Upper lobe of left lung (tissue), 4 donors: ENCODE data around the gene LILRB2.
"Not testable (repeated sequence)": the region's sequence is repeated elsewhere in the genome, so short reads cannot be mapped to it uniquely, and the experiment has no call there.

Experiments
- EP300 ChIP-seq, 4 donors: sonication (generic); formaldehyde crosslinking; IDR thresholded peaks; one replicate each; pipeline ENCODE4 v1.5.1; 2017; ENCODE audit warnings: antibody characterized with exemption in 4 of 4, control low read depth in 2 of 4
- POLR2A ChIP-seq, 4 donors: fragments of 450-650 bp; IDR thresholded peaks; one replicate each; pipeline ENCODE4 v1.5.1; 2016 to 2017; ENCODE audit warnings: antibody characterized with exemption in 4 of 4, mild to moderate bottlenecking in 2 of 4
- POLR2AphosphoS5 ChIP-seq, 2 donors: sonication (generic); formaldehyde crosslinking; IDR thresholded peaks; one replicate each; pipeline ENCODE4 v1.5.1; 2017; ENCODE audit warnings: antibody characterized with exemption in 2 of 2
- TF ChIP-seq, protein P1 (sequence below), 6 experiments: fragments of 450-650 bp in 4 of 6; fragments of 200-600 bp in 2 of 6; sonication (generic) in 2 of 6; IDR thresholded peaks; one replicate each; pipeline ENCODE4 v1.5.1; 2016 to 2019; ENCODE audit warnings: antibody characterized with exemption in 6 of 6

DNA sequence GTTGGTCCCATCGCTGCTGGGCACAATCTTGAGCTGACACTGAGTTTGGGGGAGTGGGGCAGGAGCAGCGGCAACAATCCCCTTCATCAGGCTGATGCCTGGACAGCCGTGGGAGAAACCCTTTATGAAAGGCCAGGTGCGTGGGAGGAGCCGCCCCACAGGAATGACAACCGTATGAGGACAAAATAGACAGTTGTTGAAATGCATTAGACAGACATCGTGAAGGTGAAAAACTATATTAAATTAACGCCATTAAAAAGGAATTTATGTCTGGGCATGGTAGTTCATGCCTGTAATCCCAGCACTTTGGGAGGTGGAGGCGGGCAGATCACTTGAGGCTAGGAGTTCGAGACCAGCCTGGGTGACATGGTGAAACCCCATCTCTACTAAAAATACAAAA lies 56.3 kb downstream of the LILRB2 start:
- TF ChIP-seq EP300, POLR2A, POLR2AphosphoS5 (IDR thresholded peaks at IDR 0.05): not testable (repeated sequence)
- TF ChIP-seq, protein P1, sequence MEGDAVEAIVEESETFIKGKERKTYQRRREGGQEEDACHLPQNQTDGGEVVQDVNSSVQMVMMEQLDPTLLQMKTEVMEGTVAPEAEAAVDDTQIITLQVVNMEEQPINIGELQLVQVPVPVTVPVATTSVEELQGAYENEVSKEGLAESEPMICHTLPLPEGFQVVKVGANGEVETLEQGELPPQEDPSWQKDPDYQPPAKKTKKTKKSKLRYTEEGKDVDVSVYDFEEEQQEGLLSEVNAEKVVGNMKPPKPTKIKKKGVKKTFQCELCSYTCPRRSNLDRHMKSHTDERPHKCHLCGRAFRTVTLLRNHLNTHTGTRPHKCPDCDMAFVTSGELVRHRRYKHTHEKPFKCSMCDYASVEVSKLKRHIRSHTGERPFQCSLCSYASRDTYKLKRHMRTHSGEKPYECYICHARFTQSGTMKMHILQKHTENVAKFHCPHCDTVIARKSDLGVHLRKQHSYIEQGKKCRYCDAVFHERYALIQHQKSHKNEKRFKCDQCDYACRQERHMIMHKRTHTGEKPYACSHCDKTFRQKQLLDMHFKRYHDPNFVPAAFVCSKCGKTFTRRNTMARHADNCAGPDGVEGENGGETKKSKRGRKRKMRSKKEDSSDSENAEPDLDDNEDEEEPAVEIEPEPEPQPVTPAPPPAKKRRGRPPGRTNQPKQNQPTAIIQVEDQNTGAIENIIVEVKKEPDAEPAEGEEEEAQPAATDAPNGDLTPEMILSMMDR (IDR thresholded peaks at IDR 0.05): not testable (repeated sequence)
